ENCODE results near the gene DAB1.

DAB1 gene

DNA sequence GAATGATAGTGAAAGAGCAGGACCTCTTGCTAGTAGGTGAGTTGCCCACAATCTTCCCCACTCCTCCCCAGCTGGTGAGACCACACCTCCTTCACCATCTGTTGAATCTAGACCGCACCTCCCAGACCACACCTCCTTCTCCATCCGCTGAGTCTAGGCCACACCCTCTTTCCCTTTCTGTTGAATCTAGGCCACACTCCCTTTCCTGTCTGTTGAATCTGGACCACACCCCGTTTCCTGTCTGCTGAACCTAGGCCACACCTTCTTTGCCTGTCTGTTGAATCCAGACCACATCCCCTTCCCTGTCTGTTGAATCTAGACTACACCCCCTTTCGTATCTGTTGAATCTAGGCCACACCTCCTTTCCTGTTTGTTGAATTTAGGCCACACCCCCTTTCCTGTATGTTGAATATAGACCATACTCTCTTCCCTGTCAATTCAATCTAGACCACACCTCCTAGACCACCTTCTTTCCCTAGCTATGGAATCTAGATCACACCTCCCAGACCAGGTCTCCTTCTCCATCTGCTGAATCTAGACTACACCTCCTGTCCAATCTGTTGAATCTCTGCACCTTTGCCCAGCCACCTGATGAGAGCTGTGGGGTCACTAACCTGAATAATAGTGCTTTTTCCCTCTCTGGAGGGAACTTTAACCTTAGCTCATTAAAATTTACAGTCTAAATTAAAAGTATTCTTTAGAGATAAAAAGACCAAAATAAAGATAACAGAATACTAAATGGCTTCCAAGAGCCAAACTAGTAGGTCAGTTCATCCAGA, 116.3 kb downstream of the DAB1 start:
- H3K79me2 ChIP-seq (ENCODE audit: control insufficient read depth, low read length) = no peaks in the 10 kb centered on the region
- H3K36me3 ChIP-seq (ENCODE audit: control insufficient read depth, low read length) = no peaks in the 10 kb centered on the region
- peaks cover 6% of the 10 kb centered on the region for H3K4me1 ChIP-seq (ENCODE audit: control insufficient read depth, low read length)
- H3F3A ChIP-seq (ENCODE audit: control insufficient read depth, insufficient read depth) = no peaks in the 10 kb centered on the region
- no peaks in the 10 kb centered on the region for H3K27me3 ChIP-seq (ENCODE audit: control insufficient read depth, low read length)
- H3K27ac ChIP-seq (ENCODE audit: low read depth, low read length) = no peak overlapping the region
- TF ChIP-seq EZH2phosphoT487 (IDR thresholded peaks at IDR 0.05; ENCODE audit: borderline replicate concordance, low read length) = no peak
- TF ChIP-seq, protein P1, sequence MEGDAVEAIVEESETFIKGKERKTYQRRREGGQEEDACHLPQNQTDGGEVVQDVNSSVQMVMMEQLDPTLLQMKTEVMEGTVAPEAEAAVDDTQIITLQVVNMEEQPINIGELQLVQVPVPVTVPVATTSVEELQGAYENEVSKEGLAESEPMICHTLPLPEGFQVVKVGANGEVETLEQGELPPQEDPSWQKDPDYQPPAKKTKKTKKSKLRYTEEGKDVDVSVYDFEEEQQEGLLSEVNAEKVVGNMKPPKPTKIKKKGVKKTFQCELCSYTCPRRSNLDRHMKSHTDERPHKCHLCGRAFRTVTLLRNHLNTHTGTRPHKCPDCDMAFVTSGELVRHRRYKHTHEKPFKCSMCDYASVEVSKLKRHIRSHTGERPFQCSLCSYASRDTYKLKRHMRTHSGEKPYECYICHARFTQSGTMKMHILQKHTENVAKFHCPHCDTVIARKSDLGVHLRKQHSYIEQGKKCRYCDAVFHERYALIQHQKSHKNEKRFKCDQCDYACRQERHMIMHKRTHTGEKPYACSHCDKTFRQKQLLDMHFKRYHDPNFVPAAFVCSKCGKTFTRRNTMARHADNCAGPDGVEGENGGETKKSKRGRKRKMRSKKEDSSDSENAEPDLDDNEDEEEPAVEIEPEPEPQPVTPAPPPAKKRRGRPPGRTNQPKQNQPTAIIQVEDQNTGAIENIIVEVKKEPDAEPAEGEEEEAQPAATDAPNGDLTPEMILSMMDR (IDR thresholded peaks at IDR 0.05; ENCODE audit: low read depth, low read length, poor library complexity, severe bottlenecking) = no peak
- H3K4me2 ChIP-seq (ENCODE audit: low read length) = 0 out of 2 replicates have a peak overlapping the region, but pooled peaks have one; percentile 9
- no peaks in the 10 kb centered on the region for H4K20me1 ChIP-seq (ENCODE audit: control insufficient read depth, insufficient read depth, low read depth, low read length)
- no peaks in the 10 kb centered on the region for H3K9me3 ChIP-seq (ENCODE audit: control insufficient read depth, insufficient read depth, low read length)
- no peaks in the 10 kb centered on the region for H3K9me2 ChIP-seq (replicated peaks; ENCODE audit: control insufficient read depth, low read length)
- no peak overlapping the region for H3K4me3 ChIP-seq (ENCODE audit: low read length)

DNA sequence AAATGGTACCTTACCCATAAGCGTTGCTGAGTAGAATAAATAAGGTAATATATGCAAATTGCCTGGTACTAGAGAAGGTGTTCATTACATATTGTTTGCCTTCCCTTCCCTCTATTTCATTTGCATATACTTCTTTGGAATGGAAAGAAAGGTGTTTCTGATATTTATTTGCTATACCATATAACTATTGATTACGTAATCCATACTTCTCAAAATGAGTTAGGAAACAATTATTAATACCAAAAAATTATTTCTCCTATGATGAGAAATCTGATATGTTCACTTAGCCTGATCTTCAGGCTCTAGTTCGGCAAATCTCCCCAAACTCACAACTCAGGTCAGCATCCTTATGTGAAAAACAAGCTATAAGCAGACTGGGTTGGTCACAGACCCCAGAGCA, 119.3 kb downstream of the DAB1 start:
- H3K4me3 ChIP-seq (ENCODE audit: low read length) = no peak overlapping the region
- H3K4me1 ChIP-seq (ENCODE audit: control insufficient read depth, low read length) = peaks cover 6% of the 10 kb centered on the region
- H3K4me2 ChIP-seq (ENCODE audit: low read length) = no peak overlapping the region
- no peaks in the 10 kb centered on the region for H3K9me2 ChIP-seq (replicated peaks; ENCODE audit: control insufficient read depth, low read length)
- H3K9me3 ChIP-seq (ENCODE audit: control insufficient read depth, insufficient read depth, low read length) = no peaks in the 10 kb centered on the region
- H4K20me1 ChIP-seq (ENCODE audit: control insufficient read depth, insufficient read depth, low read depth, low read length) = no peaks in the 10 kb centered on the region
- no peaks in the 10 kb centered on the region for H3K79me2 ChIP-seq (ENCODE audit: control insufficient read depth, low read length)
- H3K27me3 ChIP-seq (ENCODE audit: control insufficient read depth, low read length) = no peaks in the 10 kb centered on the region
- H3K27ac ChIP-seq (ENCODE audit: low read depth, low read length) = no peak overlapping the region
- TF ChIP-seq EZH2phosphoT487 (IDR thresholded peaks at IDR 0.05; ENCODE audit: borderline replicate concordance, low read length) = no peak
- TF ChIP-seq, protein P1 (IDR thresholded peaks at IDR 0.05; ENCODE audit: low read depth, low read length, poor library complexity, severe bottlenecking) = no peak
- H3F3A ChIP-seq (ENCODE audit: control insufficient read depth, insufficient read depth) = no peaks in the 10 kb centered on the region
- no peaks in the 10 kb centered on the region for H3K36me3 ChIP-seq (ENCODE audit: control insufficient read depth, low read length)

DNA sequence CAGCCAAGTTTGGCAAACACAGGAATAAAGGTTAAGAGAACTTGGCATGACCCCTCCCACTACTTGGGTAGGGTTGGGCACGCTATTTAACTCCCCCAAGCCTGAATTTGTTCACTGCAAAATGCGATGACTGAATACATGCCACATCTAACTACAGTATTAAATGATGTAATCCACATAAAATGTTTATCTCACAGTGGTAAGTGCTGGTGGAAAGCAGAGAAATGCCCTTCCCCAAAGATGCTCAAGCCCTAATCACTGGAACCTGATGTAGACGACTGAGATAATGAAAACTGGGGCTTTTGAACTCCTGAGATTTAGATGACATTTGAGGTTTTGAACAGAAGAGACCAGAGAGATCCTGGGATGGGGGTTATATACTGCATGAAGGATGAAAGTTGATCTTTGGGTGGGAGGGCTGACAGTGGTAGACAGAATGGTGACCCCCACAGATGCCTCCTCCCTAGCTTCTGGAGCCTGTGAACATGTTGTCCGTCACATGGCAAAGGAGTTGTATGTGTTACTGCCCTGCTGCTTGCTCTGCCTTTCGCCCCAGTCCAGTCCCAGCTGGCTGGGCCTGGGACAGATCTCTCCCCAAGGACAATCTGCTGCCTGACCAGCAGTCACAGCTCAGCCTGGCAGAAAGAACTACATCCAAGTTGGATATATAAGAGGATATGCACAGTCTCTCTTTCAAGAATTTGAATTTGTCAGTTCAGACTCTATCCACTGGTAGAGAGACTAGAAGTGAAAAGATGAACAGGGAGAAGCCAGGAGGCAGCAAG, 120.9 kb downstream of the DAB1 start:
- H3K9me2 ChIP-seq (replicated peaks; ENCODE audit: control insufficient read depth, low read length) = no peaks in the 10 kb centered on the region
- H3K4me1 ChIP-seq (ENCODE audit: control insufficient read depth, low read length) = peaks cover 6% of the 10 kb centered on the region
- H3K4me2 ChIP-seq (ENCODE audit: low read length) = no peak overlapping the region
- H3F3A ChIP-seq (ENCODE audit: control insufficient read depth, insufficient read depth) = no peaks in the 10 kb centered on the region
- H3K79me2 ChIP-seq (ENCODE audit: control insufficient read depth, low read length) = no peaks in the 10 kb centered on the region
- no peaks in the 10 kb centered on the region for H3K27me3 ChIP-seq (ENCODE audit: control insufficient read depth, low read length)
- H3K27ac ChIP-seq (ENCODE audit: low read depth, low read length) = no peak overlapping the region
- H3K36me3 ChIP-seq (ENCODE audit: control insufficient read depth, low read length) = no peaks in the 10 kb centered on the region
- no peak for TF ChIP-seq EZH2phosphoT487 (IDR thresholded peaks at IDR 0.05; ENCODE audit: borderline replicate concordance, low read length)
- TF ChIP-seq, protein P1 (IDR thresholded peaks at IDR 0.05; ENCODE audit: low read depth, low read length, poor library complexity, severe bottlenecking) = no peak
- no peaks in the 10 kb centered on the region for H4K20me1 ChIP-seq (ENCODE audit: control insufficient read depth, insufficient read depth, low read depth, low read length)
- H3K9me3 ChIP-seq (ENCODE audit: control insufficient read depth, insufficient read depth, low read length) = no peaks in the 10 kb centered on the region
- H3K4me3 ChIP-seq (ENCODE audit: low read length) = no peak overlapping the region

Measured in DOHH2 (cell line).